ENCODE data around the gene MAP3K7. TPM values are rescaled to one million over a fixed set of nuclear protein-coding genes. Genes with fewer than 3 reads are reported as not detected.

MAP3K7 gene
- total and polyA plus RNA-seq, 2 experiments from 2014 or later = 33.2 to 47.1 TPM

DNA sequence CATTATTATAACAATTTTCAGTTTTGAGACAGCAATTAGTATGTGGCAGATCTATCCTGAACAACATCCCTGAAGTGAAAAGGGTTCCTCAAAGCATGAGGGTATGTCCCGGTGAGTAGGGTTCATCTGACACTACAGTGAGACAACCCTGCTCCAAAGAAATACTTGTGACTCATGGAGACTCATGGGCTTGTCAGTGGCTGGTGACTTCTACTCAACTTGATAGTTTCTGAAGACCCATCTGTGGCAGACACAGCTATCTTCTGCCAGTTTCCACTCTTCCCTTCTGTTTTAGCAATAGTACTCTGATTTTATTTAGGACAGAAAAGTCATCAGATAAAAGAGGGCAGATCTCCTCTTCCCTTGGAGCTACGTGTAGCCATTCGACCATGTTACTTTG is 41.4 kb downstream of the MAP3K7 start:
- Mint-ChIP-seq H3K27me3 (ENCODE audit: insufficient read depth, low read depth, poor library complexity) (no peaks in the 10 kb centered on the region), H3K9me3 (no peaks in the 10 kb centered on the region), H3K4me3 (no peak overlapping the region), H3K27ac (no peak overlapping the region), H3K36me3 (ENCODE audit: low read depth) (peaks cover 46% of the 10 kb centered on the region), H3K4me1 (no peaks in the 10 kb centered on the region)
- H3K27me3 ChIP-seq (ENCODE audit: insufficient read depth) = no peaks in the 10 kb centered on the region
- H3K4me1 ChIP-seq (ENCODE audit: insufficient read depth) = no peaks in the 10 kb centered on the region
- no peak overlapping the region for H3K4me3 ChIP-seq
- H3K9me2 ChIP-seq (ENCODE audit: insufficient read depth) = no peaks in the 10 kb centered on the region
- H3K4me2 ChIP-seq = no peak overlapping the region
- DNase-seq (ENCODE audit: low spot score) (no peak), ATAC-seq (no peak)
- no peak overlapping the region for H3K27ac ChIP-seq (ENCODE audit: low read depth)
- no peaks in the 10 kb centered on the region for H3K79me2 ChIP-seq (replicated peaks; ENCODE audit: insufficient read depth)
- TF ChIP-seq EZH2 (IDR thresholded peaks at IDR 0.05; ENCODE audit: low read depth, unreplicated experiment) = no peak
- TF ChIP-seq EZH2phosphoT487 (IDR thresholded peaks at IDR 0.05; ENCODE audit: unreplicated experiment) = no peak
- no peak for TF ChIP-seq ZNF114 (CRISPR knock-in tag; IDR thresholded peaks at IDR 0.05)
- no peak for TF ChIP-seq CTCF (conservative IDR thresholded peaks at IDR 0.05; ENCODE audit: low read depth in 2 of 2)
- TF ChIP-seq ZNF331 (CRISPR knock-in tag; IDR thresholded peaks at IDR 0.05; ENCODE audit: low read depth) = no peak
- TF ChIP-seq ETS1 (IDR thresholded peaks at IDR 0.05) = no peak
- no peak for TF ChIP-seq STAT1 (IDR thresholded peaks at IDR 0.05; ENCODE audit: unreplicated experiment)
- no peak for TF ChIP-seq JUNB (IDR thresholded peaks at IDR 0.05; ENCODE audit: unreplicated experiment)
- TF ChIP-seq, protein P1, sequence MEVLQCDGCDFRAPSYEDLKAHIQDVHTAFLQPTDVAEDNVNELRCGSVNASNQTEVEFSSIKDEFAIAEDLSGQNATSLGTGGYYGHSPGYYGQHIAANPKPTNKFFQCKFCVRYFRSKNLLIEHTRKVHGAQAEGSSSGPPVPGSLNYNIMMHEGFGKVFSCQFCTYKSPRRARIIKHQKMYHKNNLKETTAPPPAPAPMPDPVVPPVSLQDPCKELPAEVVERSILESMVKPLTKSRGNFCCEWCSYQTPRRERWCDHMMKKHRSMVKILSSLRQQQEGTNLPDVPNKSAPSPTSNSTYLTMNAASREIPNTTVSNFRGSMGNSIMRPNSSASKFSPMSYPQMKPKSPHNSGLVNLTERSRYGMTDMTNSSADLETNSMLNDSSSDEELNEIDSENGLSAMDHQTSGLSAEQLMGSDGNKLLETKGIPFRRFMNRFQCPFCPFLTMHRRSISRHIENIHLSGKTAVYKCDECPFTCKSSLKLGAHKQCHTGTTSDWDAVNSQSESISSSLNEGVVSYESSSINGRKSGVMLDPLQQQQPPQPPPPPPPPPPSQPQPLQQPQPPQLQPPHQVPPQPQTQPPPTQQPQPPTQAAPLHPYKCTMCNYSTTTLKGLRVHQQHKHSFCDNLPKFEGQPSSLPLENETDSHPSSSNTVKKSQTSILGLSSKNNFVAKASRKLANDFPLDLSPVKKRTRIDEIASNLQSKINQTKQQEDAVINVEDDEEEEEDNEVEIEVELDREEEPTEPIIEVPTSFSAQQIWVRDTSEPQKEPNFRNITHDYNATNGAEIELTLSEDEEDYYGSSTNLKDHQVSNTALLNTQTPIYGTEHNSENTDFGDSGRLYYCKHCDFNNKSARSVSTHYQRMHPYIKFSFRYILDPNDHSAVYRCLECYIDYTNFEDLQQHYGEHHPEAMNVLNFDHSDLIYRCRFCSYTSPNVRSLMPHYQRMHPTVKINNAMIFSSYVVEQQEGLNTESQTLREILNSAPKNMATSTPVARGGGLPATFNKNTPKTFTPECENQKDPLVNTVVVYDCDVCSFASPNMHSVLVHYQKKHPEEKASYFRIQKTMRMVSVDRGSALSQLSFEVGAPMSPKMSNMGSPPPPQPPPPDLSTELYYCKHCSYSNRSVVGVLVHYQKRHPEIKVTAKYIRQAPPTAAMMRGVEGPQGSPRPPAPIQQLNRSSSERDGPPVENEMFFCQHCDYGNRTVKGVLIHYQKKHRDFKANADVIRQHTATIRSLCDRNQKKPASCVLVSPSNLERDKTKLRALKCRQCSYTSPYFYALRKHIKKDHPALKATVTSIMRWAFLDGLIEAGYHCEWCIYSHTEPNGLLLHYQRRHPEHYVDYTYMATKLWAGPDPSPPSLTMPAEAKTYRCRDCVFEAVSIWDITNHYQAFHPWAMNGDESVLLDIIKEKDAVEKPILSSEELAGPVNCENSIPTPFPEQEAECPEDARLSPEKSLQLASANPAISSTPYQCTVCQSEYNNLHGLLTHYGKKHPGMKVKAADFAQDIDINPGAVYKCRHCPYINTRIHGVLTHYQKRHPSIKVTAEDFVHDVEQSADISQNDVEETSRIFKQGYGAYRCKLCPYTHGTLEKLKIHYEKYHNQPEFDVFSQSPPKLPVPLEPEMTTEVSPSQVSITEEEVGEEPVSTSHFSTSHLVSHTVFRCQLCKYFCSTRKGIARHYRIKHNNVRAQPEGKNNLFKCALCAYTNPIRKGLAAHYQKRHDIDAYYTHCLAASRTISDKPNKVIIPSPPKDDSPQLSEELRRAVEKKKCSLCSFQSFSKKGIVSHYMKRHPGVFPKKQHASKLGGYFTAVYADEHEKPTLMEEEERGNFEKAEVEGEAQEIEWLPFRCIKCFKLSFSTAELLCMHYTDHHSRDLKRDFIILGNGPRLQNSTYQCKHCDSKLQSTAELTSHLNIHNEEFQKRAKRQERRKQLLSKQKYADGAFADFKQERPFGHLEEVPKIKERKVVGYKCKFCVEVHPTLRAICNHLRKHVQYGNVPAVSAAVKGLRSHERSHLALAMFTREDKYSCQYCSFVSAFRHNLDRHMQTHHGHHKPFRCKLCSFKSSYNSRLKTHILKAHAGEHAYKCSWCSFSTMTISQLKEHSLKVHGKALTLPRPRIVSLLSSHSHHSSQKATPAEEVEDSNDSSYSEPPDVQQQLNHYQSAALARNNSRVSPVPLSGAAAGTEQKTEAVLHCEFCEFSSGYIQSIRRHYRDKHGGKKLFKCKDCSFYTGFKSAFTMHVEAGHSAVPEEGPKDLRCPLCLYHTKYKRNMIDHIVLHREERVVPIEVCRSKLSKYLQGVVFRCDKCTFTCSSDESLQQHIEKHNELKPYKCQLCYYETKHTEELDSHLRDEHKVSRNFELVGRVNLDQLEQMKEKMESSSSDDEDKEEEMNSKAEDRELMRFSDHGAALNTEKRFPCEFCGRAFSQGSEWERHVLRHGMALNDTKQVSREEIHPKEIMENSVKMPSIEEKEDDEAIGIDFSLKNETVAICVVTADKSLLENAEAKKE (CRISPR knock-in tag; IDR thresholded peaks at IDR 0.05) = no peak
- TF ChIP-seq NANOG (IDR thresholded peaks at IDR 0.05; ENCODE audit: borderline replicate concordance) = no peak
- no peak for TF ChIP-seq CREB1 (CRISPR knock-in tag; IDR thresholded peaks at IDR 0.05; ENCODE audit: low read depth)
- no peak for TF ChIP-seq POLR2AphosphoS5 (IDR thresholded peaks at IDR 0.05; ENCODE audit: low read depth)
- TF ChIP-seq, protein P2, sequence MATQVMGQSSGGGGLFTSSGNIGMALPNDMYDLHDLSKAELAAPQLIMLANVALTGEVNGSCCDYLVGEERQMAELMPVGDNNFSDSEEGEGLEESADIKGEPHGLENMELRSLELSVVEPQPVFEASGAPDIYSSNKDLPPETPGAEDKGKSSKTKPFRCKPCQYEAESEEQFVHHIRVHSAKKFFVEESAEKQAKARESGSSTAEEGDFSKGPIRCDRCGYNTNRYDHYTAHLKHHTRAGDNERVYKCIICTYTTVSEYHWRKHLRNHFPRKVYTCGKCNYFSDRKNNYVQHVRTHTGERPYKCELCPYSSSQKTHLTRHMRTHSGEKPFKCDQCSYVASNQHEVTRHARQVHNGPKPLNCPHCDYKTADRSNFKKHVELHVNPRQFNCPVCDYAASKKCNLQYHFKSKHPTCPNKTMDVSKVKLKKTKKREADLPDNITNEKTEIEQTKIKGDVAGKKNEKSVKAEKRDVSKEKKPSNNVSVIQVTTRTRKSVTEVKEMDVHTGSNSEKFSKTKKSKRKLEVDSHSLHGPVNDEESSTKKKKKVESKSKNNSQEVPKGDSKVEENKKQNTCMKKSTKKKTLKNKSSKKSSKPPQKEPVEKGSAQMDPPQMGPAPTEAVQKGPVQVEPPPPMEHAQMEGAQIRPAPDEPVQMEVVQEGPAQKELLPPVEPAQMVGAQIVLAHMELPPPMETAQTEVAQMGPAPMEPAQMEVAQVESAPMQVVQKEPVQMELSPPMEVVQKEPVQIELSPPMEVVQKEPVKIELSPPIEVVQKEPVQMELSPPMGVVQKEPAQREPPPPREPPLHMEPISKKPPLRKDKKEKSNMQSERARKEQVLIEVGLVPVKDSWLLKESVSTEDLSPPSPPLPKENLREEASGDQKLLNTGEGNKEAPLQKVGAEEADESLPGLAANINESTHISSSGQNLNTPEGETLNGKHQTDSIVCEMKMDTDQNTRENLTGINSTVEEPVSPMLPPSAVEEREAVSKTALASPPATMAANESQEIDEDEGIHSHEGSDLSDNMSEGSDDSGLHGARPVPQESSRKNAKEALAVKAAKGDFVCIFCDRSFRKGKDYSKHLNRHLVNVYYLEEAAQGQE (IDR thresholded peaks at IDR 0.05; ENCODE audit: unreplicated experiment) = no peak
- H3F3A ChIP-seq (replicated peaks; ENCODE audit: low read depth) = no peaks in the 10 kb centered on the region
- no peak overlapping the region for H2AFZ ChIP-seq
- no peaks in the 10 kb centered on the region for H4K20me1 ChIP-seq (replicated peaks; ENCODE audit: insufficient read depth)
- peaks cover 21% of the 10 kb centered on the region; the same call in 1 of the 2 replicates for H3K36me3 ChIP-seq (ENCODE audit: insufficient read depth)

All from GM23338 (cell line).